Coronary artery (tissue), 2 donors: ENCODE results near the gene FAIM2.

Source experiments
- DNase-seq: peaks from one replicate; pipeline ENCODE4 v3.0.0-alpha.2; 2017; ENCODE audit warnings: low spot score
- H3K27ac ChIP-seq, 2 donors: fragments of 200-600 bp; sonication (generic); one replicate each; pipeline ENCODE4 v1.5.1; 2016 to 2019
- H3K4me3 ChIP-seq: fragments of 200-600 bp; sonication (generic); 2 replicates; pipeline ENCODE4 v1.5.1; 2016; ENCODE audit warnings: mild to moderate bottlenecking, moderate library complexity
- CTCF ChIP-seq: fragments of 200-600 bp; sonication (generic); IDR thresholded peaks from one replicate; pipeline ENCODE4 v1.5.1; 2019; ENCODE audit warnings: antibody characterized with exemption

Gene FAIM2

GRCh38 chr12:49889361-49890095 lies 14.2 kb downstream of the FAIM2 start:
- H3K27ac ChIP-seq, result no peak overlapping the region
- no peak for TF ChIP-seq CTCF

GRCh38 chr12:49888461-49889151 lies 15.1 kb downstream of the FAIM2 start:
- no peak for DNase-seq
- Histone ChIP-seq H3K4me3 (no peak overlapping the region), H3K27ac (no peak overlapping the region)
- no peak for TF ChIP-seq CTCF

More at GRCh38 chr12:49889361-49890095, 14.2 kb downstream of the FAIM2 start:
- H3K4me3 ChIP-seq, result no peak overlapping the region
- no peak for DNase-seq

GRCh38 chr12:49887536-49888401 lies 15.9 kb downstream of the FAIM2 start:
- no peak overlapping the region for H3K27ac ChIP-seq

GRCh38 chr12:49887091-49887490 lies 16.6 kb downstream of the FAIM2 start:
- no peak for DNase-seq
- no peak overlapping the region for H3K4me3 ChIP-seq
- no peak overlapping the region for H3K27ac ChIP-seq
- TF ChIP-seq CTCF, result no peak

More at GRCh38 chr12:49887536-49888401, 15.9 kb downstream of the FAIM2 start:
- no peak for TF ChIP-seq CTCF
- H3K4me3 ChIP-seq, result no peak overlapping the region
- DNase-seq, result no peak

GRCh38 chr12:49885663-49886461 lies 17.8 kb downstream of the FAIM2 start:
- Histone ChIP-seq H3K4me3 (no peak overlapping the region), H3K27ac (no peak overlapping the region)
- no peak for DNase-seq
- no peak for TF ChIP-seq CTCF

- Histone ChIP-seq H3K4me3 (no peak overlapping the region), H3K27ac (no peak overlapping the region)
- no peak for TF ChIP-seq CTCF
- no peak for DNase-seq
These were observed 18.6 kb downstream of the FAIM2 start for GRCh38 chr12:49885118-49885517.
